Choroid plexus epithelial cell (primary cell): ENCODE results near the gene FSTL1.

Experiments
- DNase-seq: peaks from one replicate; pipeline ENCODE4 v3.0.0-alpha.2; 2010; ENCODE audit warnings: low read depth
- H3K4me3 ChIP-seq: 2 replicates; pipeline ENCODE4 v1.5.1; 2011; ENCODE audit warnings: low read depth, mild to moderate bottlenecking, control low read depth, low read length, moderate library complexity
- TF ChIP-seq, protein P1 (sequence below): conservative IDR thresholded peaks from 2 replicates; pipeline ENCODE4 v1.5.1; 2011; ENCODE audit warnings: low read depth, mild to moderate bottlenecking, control low read depth, inconsistent platforms, low read length, moderate library complexity

The FSTL1 gene

DNA sequence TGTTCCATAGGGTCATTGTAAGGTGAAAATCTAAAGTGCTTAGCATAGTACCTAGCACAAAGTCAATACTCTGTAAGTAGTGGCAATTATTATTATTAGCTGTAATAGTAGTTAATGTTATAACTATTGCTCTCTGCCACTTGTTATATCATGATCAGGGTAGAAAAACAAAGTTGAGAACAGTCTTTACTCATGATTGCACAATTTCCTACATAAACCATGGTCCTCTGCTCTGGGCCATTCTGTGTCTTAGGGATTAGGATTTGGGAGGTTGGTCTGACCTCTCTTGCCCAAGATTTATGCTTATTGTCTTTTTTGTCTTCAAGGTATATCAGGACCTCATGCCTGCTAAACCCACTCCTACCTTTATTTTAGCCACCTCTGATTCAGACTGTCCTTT, 97.3 kb downstream of the FSTL1 start:
- TF ChIP-seq, protein P1, sequence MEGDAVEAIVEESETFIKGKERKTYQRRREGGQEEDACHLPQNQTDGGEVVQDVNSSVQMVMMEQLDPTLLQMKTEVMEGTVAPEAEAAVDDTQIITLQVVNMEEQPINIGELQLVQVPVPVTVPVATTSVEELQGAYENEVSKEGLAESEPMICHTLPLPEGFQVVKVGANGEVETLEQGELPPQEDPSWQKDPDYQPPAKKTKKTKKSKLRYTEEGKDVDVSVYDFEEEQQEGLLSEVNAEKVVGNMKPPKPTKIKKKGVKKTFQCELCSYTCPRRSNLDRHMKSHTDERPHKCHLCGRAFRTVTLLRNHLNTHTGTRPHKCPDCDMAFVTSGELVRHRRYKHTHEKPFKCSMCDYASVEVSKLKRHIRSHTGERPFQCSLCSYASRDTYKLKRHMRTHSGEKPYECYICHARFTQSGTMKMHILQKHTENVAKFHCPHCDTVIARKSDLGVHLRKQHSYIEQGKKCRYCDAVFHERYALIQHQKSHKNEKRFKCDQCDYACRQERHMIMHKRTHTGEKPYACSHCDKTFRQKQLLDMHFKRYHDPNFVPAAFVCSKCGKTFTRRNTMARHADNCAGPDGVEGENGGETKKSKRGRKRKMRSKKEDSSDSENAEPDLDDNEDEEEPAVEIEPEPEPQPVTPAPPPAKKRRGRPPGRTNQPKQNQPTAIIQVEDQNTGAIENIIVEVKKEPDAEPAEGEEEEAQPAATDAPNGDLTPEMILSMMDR = no peak
- H3K4me3 ChIP-seq = no peak overlapping the region
- peak; percentile 4 for DNase-seq

DNA sequence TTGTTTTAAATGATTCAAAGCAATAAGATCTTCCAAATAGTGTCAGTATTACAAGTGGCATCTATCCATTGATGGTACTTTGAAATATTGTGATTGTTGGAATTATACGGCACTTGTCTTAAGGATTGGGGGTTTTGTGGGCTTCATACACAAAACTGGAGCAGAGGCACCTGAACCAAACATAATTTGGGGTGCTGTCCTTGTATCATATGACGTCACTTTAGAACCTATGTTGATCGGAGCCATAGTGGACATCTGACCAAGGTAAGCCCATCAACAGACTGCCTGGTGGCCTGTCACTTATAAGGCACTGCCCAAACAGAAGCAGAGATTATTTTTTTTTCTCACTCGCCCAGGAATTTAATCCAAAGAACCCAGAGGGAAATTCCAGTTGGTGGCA, 98.8 kb downstream of the FSTL1 start:
- TF ChIP-seq, protein P1 = no peak
- no peak overlapping the region for H3K4me3 ChIP-seq
- no peak for DNase-seq

DNA sequence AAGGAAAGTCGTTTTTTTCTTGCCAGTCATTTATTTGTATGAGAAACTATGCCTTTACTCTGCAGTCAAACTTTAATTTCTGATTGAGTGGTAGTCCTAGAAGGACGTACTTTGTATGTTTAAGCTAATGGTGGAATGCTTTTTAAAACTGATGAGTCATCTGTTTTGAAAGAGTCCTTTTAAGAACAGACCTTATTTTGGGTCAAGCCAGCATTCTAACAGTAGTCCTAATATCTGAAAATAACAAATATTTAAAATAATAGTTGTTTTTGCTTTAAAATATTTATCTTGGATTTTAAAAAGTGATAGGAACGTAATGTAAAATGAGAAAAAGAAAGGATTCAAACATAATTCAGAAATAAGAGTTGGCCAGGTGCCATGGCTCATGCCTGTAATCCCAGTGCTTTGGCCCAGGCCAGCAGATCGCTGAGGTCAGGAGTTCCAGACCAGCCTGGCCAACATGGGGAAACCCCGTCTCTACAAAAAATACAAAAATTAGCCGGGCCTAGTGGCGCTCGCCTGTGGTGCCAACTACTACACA, 100.3 kb downstream of the FSTL1 start:
- H3K4me3 ChIP-seq = peak overlapping the region; percentile 14
- DNase-seq = peak; percentile 88

DNA sequence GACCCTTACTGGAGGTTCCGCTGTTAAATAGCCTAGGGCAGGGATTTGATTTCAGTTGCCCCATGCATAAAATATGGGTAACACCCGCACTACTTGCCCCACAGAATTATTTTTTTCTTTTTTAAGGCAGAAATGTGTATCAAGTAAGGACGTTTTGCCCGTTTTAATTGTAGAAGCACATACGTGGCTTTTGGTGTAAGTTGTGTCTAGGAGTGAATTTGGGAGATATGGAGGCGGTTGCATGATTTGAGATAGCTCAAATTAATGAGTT, 101.0 kb downstream of the FSTL1 start:
- TF ChIP-seq, protein P1 = no peak
- no peak for DNase-seq

More for the DNA sequence above, 100.3 kb downstream of the FSTL1 start:
- TF ChIP-seq, protein P1 = no peak

DNA sequence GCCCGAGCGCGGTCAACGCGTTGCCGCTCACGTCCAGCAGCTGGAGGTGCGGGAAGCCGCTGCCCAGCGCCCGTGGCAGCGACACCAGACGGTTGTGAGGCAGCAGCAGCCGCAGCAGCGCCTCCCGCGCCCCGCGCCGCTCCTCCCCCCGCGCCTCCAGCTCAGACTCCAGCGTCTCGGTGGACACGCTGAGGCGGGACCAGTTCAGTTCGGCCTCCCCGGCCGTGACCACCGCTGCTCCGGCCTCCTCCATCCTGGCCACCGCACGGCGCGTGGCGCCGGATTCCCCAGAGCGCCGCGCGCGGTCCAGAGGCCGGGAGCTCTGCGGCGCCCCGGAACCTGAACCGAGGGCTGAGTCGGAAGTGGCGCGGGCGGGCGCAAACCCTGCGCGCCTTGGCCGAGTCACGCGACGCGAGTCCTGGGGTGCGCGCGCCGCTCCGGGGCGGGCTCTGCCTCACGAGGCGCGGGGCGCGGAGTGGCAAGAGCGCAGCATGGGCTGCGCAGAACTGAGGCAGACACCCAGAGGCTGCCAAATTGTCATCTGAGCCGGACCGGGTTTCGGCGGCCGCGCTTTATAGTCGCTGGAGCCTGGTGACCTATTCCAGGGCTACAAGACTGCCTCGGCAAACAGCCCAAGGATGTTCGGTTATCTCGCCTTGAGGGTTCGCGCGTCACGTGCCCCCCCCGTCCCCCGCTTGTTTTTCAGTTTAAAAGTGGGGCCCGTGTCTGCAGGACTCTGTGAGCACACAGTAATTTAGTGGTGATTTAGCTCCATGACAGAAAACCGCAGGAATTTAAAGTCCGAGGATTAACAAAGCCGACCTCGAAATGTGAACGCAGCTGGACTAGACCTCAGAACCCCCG, 101.6 kb downstream of the FSTL1 start, which contains the start of gene LRRC58:
Gene LRRC58, minus strand, starts transcription at position 364 of the 864 bp plus-strand sequence. Its CDS starts 111 bp downstream, at position 253.
- H3K4me3 ChIP-seq = peak within 1 kb of the TSS; percentile 83
- peak; percentile 95 for DNase-seq
- TF ChIP-seq, protein P1 = peak; percentile 13

More for the DNA sequence above, 101.0 kb downstream of the FSTL1 start:
- H3K4me3 ChIP-seq = peak overlapping the region; percentile 83

DNA sequence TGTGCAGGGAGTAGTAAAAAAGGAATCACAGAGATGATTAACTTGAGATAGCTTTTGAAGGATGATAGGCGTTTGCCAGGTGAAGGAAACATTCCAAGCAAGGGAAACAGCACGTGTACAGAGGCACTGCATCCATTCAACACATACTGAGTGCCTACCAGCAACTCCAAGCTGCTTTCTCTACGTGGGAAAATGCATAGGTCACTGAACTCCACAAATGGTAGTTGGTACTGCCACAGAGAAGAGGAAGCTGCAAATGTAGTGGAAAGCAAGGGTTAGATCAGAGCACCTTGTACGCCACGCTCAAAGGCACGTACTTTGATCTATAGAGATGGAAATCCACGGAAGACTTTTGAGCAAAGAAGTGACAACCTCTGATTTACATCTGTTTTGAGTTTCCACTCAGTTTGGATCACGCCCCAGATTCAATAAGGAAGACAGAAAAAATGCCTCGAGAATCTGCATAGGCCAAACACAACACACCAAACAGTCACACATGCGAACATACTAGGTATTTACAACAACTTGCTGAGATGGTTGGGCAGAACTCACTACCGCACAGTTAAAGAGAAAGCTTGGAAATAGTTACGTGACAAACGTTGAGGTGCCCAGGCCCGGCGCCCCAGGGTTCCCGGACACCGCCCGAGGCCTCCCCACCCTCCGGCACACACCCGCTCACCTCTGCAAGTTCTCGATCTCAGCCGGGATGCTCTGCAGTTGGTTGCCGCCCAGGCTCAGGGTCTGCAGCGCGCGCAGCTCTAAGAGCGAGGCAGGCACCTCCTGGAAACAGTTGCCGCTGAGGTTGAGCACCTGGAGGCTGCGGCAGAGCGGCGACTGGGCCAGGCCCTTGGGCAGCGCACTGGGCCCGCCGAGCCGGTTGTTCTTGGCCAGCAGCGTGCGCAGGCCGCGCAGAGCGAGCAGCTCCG, 102.5 kb downstream of the FSTL1 start:
- TF ChIP-seq, protein P1 = no peak
- DNase-seq = peak; percentile 36
- H3K4me3 ChIP-seq = peak overlapping the region; percentile 83
